ELR (cell line): ENCODE data around the gene PRDX4.
A peak's percentile ranks its signal among the peaks of the same experiment; 100 is the strongest.
"Not testable (repeated sequence)": the region's sequence is repeated elsewhere in the genome, so short reads cannot be mapped to it uniquely, and the experiment has no call there.

Experiments
- DNase-seq: peaks from one replicate; pipeline ENCODE4 v3.0.0-alpha.2; 2015; ENCODE audit warnings: low read depth

The PRDX4 gene

GRCh38 chrX:23667239-23668177 lies at the start of gene PRDX4:
PRDX4 (plus strand) TSS chrX:23667493; CDS start chrX:23667571, 78 bp downstream.
- DNase-seq: peak; percentile 86

- no peak for DNase-seq
These were observed 45.5 kb upstream of the PRDX4 start for GRCh38 chrX:23621621-23622265.

- DNase-seq: no peak
These were observed 43.5 kb upstream of the PRDX4 start for GRCh38 chrX:23623797-23624196.

GRCh38 chrX:23626651-23627050 lies 40.6 kb upstream of the PRDX4 start:
- DNase-seq: no peak

GRCh38 chrX:23628131-23628530 lies 39.2 kb upstream of the PRDX4 start:
- DNase-seq: no peak

GRCh38 chrX:23631136-23631535 lies 36.2 kb upstream of the PRDX4 start:
- peak; percentile 6 for DNase-seq

- peak; percentile 21 for DNase-seq
These were observed 33.3 kb upstream of the PRDX4 start for GRCh38 chrX:23633834-23634580.

GRCh38 chrX:23637187-23637586 lies 30.1 kb upstream of the PRDX4 start:
- peak; percentile 2 for DNase-seq

GRCh38 chrX:23643020-23643419 lies 24.3 kb upstream of the PRDX4 start:
- DNase-seq: no peak

- no peak for DNase-seq
These were observed 22.5 kb upstream of the PRDX4 start for GRCh38 chrX:23644744-23645143.

GRCh38 chrX:23656091-23656490 lies 11.2 kb upstream of the PRDX4 start:
- no peak for DNase-seq

GRCh38 chrX:23656684-23657083 lies 10.6 kb upstream of the PRDX4 start:
- peak; percentile 13 for DNase-seq

GRCh38 chrX:23659339-23659738 lies 8.0 kb upstream of the PRDX4 start:
- no peak for DNase-seq

- not testable (repeated sequence) for DNase-seq
These were observed 7.1 kb upstream of the PRDX4 start for GRCh38 chrX:23660083-23660765.

- no peak for DNase-seq
These were observed 6.5 kb upstream of the PRDX4 start for GRCh38 chrX:23660766-23661132.

- peak; percentile 32 for DNase-seq
These were observed 5.6 kb upstream of the PRDX4 start for GRCh38 chrX:23661671-23662070.

GRCh38 chrX:23662187-23662586 lies 5.1 kb upstream of the PRDX4 start:
- peak; percentile 23 for DNase-seq

- DNase-seq: peak; percentile 57
These were observed 4.4 kb upstream of the PRDX4 start for GRCh38 chrX:23662853-23663252.

- DNase-seq: no peak
These were observed 2.8 kb upstream of the PRDX4 start for GRCh38 chrX:23664496-23664895.

- DNase-seq: no peak
These were observed 1.0 kb upstream of the PRDX4 start for GRCh38 chrX:23666282-23666681.

GRCh38 chrX:23668335-23668734 lies 1.0 kb downstream of the PRDX4 start:
- peak; percentile 20 for DNase-seq

GRCh38 chrX:23670528-23670927 lies 3.2 kb downstream of the PRDX4 start:
- DNase-seq: no peak
